Measurements from ENCODE around the gene NDUFC2. TPM values are rescaled to one million over a fixed set of nuclear protein-coding genes. Genes with fewer than 3 reads are reported as not detected.

The NDUFC2 gene
- total and polyA plus RNA-seq, 2 of the 13 experiments (the other 11 are each of a cell fraction or from before 2014, with no cell fraction given), result 256 to 363 TPM

- TF ChIP-seq, protein P1, sequence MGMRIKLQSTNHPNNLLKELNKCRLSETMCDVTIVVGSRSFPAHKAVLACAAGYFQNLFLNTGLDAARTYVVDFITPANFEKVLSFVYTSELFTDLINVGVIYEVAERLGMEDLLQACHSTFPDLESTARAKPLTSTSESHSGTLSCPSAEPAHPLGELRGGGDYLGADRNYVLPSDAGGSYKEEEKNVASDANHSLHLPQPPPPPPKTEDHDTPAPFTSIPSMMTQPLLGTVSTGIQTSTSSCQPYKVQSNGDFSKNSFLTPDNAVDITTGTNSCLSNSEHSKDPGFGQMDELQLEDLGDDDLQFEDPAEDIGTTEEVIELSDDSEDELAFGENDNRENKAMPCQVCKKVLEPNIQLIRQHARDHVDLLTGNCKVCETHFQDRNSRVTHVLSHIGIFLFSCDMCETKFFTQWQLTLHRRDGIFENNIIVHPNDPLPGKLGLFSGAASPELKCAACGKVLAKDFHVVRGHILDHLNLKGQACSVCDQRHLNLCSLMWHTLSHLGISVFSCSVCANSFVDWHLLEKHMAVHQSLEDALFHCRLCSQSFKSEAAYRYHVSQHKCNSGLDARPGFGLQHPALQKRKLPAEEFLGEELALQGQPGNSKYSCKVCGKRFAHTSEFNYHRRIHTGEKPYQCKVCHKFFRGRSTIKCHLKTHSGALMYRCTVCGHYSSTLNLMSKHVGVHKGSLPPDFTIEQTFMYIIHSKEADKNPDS (CRISPR knock-in tag; IDR thresholded peaks at IDR 0.05), result no peak
- TF ChIP-seq ZNF382 (CRISPR knock-in tag; IDR thresholded peaks at IDR 0.05; ENCODE audit: borderline replicate concordance) (no peak), ZNF10 (CRISPR knock-in tag; IDR thresholded peaks at IDR 0.05; ENCODE audit: borderline replicate concordance, low read depth) (no peak), ZNF740 (CRISPR knock-in tag; IDR thresholded peaks at IDR 0.05) (no peak), RBFOX2 (IDR thresholded peaks at IDR 0.05; ENCODE audit: low read depth, low read length) (peak; percentile 81), AHDC1 (CRISPR knock-in tag; IDR thresholded peaks at IDR 0.05; ENCODE audit: borderline replicate concordance) (0 out of 2 replicates have a peak, but pooled peaks have one; percentile 52), ATF7 (IDR thresholded peaks at IDR 0.05) (no peak), ATF7 (CRISPR knock-in tag; IDR thresholded peaks at IDR 0.05) (0 out of 2 replicates have a peak, but pooled peaks have one; percentile 32), ZFP37 (CRISPR knock-in tag; IDR thresholded peaks at IDR 0.05; ENCODE audit: borderline replicate concordance) (no peak), HOXA5 (CRISPR knock-in tag; IDR thresholded peaks at IDR 0.05) (no peak), ZNF772 (CRISPR knock-in tag; IDR thresholded peaks at IDR 0.05) (peak; percentile 69; the same call in 1 of the 2 replicates), XBP1 (CRISPR knock-in tag; IDR thresholded peaks at IDR 0.05) (no peak), ZNF329 (CRISPR knock-in tag; IDR thresholded peaks at IDR 0.05; ENCODE audit: low read depth) (no peak; the same call in 1 of the 2 replicates), ZNF20 (CRISPR knock-in tag; IDR thresholded peaks at IDR 0.05) (no peak), ASH2L (IDR thresholded peaks at IDR 0.05; ENCODE audit: insufficient read length, low read depth, low read length) (no peak), SYNCRIP (IDR thresholded peaks at IDR 0.05; ENCODE audit: insufficient read depth, low read depth, low read length) (no peak)
- TF ChIP-seq, protein P2, sequence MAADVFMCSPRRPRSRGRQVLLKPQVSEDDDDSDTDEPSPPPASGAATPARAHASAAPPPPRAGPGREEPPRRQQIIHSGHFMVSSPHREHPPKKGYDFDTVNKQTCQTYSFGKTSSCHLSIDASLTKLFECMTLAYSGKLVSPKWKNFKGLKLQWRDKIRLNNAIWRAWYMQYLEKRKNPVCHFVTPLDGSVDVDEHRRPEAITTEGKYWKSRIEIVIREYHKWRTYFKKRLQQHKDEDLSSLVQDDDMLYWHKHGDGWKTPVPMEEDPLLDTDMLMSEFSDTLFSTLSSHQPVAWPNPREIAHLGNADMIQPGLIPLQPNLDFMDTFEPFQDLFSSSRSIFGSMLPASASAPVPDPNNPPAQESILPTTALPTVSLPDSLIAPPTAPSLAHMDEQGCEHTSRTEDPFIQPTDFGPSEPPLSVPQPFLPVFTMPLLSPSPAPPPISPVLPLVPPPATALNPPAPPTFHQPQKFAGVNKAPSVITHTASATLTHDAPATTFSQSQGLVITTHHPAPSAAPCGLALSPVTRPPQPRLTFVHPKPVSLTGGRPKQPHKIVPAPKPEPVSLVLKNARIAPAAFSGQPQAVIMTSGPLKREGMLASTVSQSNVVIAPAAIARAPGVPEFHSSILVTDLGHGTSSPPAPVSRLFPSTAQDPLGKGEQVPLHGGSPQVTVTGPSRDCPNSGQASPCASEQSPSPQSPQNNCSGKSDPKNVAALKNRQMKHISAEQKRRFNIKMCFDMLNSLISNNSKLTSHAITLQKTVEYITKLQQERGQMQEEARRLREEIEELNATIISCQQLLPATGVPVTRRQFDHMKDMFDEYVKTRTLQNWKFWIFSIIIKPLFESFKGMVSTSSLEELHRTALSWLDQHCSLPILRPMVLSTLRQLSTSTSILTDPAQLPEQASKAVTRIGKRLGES (CRISPR knock-in tag; IDR thresholded peaks at IDR 0.05; ENCODE audit: borderline replicate concordance), result no peak
Observed at GRCh38 chr11:78022397-78023396, 57.0 kb downstream of the NDUFC2 start, which contains the start of gene KCTD14 (continued).
